GM12878 (cell line): ENCODE data around the gene FOXO3.

Experiments used
- CTCF ChIP-seq, 3 experiments: IDR thresholded peaks in 2 of 3; conservative IDR thresholded peaks in 1 of 3; 2 replicates each; pipeline ENCODE4 v1.5.1; 2011; ENCODE audit warnings: low read depth in 3 of 3, low read length in 3 of 3, mild to moderate bottlenecking in 3 of 3, control low read depth in 2 of 3, moderate library complexity in 2 of 3, inconsistent platforms in 1 of 3, mixed read lengths in 1 of 3; ENCODE audit not compliant: control insufficient read depth in 2 of 3, insufficient read depth in 1 of 3; ENCODE audit errors: extremely low read depth in 1 of 3
- JUND ChIP-seq: IDR thresholded peaks from 2 replicates; pipeline ENCODE4 v1.6.1; 2012; ENCODE audit warnings: low read depth, mild to moderate bottlenecking, low read length, improper control_type of control experiment, moderate library complexity

GRCh38 chr6:108677357-108677756 lies 116.6 kb downstream of the FOXO3 start:
- TF ChIP-seq JUND (no peak), CTCF (IDR thresholded peaks at IDR 0.05 in 2 of 3, conservative IDR thresholded peaks at IDR 0.05 in 1 of 3; ENCODE audit: control insufficient read depth in 2 of 3, extremely low read depth in 1 of 3, insufficient read depth in 1 of 3, low read depth in 3 of 3, low read length in 3 of 3) (no peak)
